Stromal cell of bone marrow (primary cell): ENCODE results near the gene GRB10.

Experiments used
- DNase-seq: peaks from one replicate; pipeline ENCODE4 v3.0.0-alpha.2; 2012; ENCODE audit warnings: low read depth

The GRB10 gene

GRCh38 chr7:50544992-50545391, 237.7 kb downstream of the GRB10 start:
- no peak for DNase-seq

- DNase-seq = no peak
These were observed 238.8 kb downstream of the GRB10 start for GRCh38 chr7:50543776-50544442.

- no peak for DNase-seq
These were observed 240.6 kb downstream of the GRB10 start for GRCh38 chr7:50542132-50542531.

- no peak for DNase-seq
These were observed 241.7 kb downstream of the GRB10 start for GRCh38 chr7:50540785-50541579.
